DMS 273 treated with DMSO at 0.1 percent for 48 hours (cell line): ENCODE measurements around the gene CDH26.

ENCODE experiments used
- DNase-seq: peaks from one replicate; lab custom pipeline; 2025; lab: John Stamatoyannopoulos, UW

CDH26 gene

DNA sequence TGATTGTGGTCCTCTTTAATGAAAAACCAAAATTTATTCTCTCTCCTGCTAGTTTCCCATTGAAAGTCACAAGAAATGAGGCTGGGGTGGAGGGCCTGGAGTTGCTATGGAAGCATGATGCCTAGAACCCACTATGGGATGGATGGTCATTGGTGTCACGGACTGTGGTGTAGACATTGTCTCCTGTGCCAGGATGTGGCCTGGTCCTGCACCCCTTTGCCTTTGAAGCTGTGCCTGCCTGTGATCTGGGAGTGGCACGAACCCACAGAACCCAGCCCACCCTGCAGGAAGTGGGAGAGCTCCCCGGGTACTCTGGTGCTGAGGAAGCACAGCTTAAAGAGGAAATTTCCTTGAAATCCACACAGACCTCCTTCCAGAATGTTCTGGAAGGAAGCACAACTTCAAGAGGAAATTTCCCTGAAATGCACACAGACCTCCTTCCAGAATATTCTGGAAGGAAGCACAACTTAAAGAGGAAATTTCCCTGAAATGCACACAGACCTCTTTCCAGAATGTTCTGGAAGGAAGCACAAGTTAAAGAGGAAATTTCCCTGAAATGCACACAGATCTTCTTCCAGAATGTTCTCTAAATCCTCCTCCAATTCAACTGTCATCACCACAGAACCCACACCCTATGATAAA, 105.6 kb downstream of the CDH26 start:
- no peak for DNase-seq
